HG02938 (cell line): ENCODE measurements around the gene NTRK3.
"Not testable (repeated sequence)": the region's sequence is repeated elsewhere in the genome, so short reads cannot be mapped to it uniquely, and the experiment has no call there.

Source experiments
- ATAC-seq: cut with Tn5 transposase; IDR thresholded peaks from one replicate; pipeline ENCODE4 v1.9.1; 2021; ENCODE audit warnings: mild to moderate bottlenecking, moderate library complexity; ENCODE audit not compliant: unreplicated experiment

NTRK3 gene

DNA sequence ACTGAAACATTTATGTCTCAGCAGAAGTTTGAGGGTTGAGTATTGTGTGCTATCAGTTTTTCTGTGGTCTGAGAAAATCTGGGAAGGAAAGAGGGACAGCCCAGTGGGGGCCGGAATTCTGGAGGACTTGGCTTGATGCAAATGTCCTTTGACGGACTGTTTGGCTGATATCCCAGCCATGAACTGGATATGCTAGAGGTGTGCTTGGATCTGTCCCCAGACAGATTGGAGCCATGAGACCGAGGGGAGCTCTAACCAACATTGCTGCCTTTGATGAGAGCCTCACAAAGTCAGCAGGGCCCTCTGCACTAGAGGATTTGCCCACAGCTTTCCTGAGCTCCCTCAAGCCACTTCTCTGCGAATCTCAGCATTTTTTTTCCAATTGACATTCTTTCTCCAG lies 405.6 kb downstream of the NTRK3 start:
- ATAC-seq = no peak

DNA sequence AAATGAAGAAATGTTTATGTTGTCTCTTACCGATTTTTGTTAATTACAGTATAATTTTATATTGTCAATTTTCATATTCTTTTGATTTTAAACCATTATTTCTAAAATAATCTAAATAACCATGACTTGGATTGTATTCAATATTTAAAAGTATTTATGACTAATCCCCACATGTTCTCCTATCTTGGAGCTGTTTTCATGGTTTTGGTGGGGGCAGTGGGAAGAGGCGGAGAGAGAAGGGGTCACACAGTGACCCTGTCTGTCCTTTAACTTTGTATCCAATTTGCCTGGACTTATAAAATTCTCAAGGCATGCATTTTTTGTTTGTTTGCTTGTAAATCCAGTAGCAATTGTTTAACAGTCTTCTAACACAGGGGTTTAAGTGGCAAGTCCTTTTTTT lies 407.4 kb downstream of the NTRK3 start:
- ATAC-seq = no peak

DNA sequence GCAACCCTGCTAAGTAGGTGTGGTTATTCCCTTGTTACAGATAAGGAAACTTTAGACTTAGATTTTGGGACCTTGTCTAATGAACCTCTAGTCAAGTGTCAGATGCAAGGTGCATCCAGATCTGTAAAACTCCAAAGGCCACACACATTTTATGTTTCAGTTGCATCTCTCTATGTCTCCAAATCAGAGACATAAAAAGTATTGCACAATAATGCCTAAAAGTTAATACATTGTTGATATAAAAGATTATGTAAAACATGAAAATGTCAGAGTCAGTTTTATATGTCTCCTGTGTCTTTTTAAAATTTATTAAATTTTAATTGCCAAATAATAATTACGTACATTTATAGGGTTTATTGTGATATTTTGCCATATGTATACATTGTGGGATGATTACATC lies 408.5 kb downstream of the NTRK3 start:
- no peak for ATAC-seq

DNA sequence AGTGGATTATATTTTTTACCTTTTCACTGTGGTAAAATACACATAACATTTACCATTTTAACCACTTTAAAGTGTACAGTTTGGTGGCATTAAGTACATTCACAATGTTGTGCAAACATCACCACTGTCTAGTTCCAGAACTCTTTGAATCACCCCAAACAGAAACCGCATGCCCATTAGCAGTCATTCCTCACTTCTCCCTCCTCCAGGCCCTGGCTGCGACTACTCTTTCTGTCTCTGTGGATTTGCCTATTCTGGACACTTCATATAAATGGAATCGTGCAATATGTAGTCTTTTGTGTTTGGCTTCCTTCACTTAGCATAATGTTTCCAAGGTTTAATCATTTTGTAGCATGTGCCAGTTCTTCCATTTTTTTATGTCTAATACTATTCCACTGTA lies 409.8 kb downstream of the NTRK3 start:
- ATAC-seq = no peak

DNA sequence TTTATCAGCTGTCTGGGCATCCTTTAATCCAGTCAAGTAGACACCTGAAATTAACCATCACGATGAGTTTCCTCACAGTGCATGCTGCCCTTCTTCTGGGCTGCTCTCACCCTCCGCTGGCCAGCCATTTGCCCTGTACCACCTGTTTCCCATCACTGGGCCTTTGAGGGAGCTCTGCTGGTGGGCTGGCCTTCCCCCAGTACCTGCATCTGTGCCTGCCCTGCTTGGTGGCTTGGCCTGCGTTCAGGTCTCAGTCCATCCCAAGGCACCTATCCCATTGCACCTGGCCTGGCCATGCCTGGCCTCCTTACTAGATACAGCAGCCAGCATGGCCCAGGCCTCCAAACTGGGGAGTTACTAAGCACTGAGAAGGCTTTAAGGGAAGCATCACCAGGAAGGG lies 413.2 kb downstream of the NTRK3 start:
- no peak for ATAC-seq

DNA sequence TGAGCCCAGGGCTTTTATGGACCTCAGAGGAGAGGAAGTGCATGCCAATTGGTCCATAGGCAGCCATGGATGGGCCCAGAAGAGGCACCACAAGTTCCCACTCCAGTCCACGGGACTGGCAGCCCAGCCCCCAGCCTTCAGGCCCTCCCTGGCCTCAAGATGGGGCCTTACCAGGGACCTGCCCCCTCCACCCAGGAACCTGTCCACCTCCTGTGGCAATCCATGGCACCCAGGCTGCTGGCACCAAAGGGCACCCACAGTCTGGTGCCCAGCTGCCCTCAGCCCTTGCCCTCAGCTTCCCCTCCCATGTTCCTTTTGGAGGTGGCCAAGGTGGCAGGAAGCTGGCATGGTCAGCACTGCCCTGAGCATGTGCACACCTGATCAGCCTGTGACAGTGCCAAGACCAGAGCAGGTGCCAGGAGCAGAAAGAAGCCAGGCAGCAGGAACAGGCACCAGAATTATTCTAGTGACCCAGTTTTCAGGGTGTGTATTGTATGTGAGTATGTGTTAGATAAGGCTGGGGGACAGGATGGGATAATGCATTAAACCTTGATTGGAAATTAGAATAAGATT lies 415.0 kb downstream of the NTRK3 start:
- no peak for ATAC-seq

DNA sequence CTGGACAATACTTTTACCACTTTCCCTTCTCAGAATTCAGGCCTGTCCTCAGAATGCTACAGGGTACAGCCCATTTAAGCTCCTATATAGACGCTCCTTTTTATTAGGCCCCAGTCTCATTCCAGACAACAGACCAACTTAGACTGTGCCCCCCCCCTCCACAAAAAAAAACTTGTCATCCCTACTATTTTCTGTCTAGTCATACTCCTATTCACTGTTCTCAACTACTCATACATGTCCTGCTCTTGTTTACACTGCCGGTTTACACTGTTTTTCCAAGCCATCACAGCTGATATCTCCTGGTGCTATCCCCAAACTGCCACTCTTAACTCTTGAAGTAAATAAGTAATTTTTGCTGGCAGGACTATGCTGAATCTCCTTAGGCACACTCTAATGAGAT lies 420.7 kb downstream of the NTRK3 start:
- not testable (repeated sequence) for ATAC-seq

DNA sequence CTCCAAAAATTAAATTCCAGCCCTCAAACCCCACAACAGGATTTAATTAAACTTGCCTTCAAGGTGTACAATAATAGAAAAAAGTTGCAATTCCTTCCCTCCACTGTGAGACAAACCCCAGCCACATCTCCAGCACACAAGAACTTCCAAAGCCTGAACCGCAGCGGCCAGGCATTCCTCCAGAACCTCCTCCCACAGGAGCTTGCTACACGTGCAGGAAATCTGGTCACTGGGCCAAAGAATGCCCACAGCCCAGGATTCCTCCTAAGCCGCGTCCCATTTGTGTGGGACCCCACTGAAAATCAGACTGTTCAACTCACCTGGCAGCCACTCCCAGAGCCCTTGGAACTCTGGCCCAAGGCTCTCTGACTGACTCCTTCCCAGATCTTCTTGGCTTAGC lies 423.2 kb downstream of the NTRK3 start:
- ATAC-seq = not testable (repeated sequence)

DNA sequence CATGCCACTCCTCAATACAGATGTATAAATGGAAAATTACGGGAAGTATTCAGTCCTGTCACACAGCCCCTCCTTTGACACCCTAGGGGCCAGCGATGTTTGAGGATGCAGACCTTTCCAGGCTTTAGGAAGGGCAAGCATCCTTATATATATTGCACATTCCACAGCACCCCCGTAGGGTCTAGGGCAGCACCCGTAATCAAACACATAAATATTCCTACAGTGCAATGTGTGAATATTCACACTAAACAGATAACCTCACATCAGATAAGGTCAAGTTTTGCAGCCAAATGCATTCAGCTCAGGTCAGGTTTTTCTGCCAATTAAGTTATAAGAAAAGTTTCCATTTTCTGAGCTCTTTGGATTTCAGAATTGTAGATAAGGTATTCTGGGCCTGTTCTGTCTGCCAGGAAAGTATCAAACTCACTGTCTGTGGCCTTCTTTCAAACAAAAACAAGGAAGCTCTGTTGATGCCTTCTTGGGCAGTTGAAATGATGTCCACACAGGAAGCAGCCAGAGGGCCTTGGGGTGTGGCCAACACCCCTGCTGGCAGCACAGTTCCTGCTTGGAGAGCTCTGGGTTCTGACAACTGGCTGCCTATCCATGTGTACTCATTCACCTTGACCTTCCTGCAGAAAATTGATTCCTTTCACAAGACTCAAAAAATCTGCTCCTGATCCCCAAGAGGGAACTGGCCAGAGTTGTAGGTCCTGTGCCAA lies 427.0 kb downstream of the NTRK3 start:
- ATAC-seq = no peak

DNA sequence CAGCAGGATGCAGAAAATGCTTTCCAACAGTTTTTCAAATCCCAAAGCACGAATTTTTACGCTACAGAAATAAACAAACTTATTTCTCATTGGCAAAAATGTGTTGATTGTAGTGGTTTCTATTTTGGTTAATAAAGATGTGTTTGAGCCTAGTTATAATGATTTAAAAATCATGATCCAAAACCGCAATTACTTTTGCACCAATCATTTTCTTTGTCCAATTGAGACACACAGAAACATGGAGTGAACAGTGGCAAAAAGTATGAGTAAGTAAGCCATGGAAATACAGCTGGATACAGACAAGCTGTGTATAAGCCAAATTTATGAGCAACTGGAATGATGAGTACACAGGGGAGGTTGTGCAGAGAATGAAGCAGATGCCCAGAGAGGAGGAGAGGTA lies 427.9 kb downstream of the NTRK3 start:
- no peak for ATAC-seq

DNA sequence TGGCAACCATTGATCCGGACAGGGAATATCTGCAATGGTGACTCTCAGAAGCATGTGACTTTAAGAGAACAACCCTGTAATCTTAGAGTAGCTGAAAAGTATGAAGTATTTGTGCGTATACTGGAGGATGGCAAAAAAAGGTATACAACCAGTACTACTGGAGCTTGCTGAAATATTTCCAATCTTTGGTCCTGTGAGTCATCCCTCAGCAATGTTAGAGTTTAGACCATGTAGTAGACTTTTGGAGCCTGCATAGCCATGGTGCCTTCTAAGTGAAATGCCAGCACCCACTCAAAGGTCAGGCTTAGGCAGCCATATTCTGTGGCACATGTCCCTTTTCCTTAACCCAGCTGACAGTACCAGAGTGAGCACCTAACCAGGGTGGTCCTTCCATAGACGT lies 429.4 kb downstream of the NTRK3 start:
- ATAC-seq = no peak

DNA sequence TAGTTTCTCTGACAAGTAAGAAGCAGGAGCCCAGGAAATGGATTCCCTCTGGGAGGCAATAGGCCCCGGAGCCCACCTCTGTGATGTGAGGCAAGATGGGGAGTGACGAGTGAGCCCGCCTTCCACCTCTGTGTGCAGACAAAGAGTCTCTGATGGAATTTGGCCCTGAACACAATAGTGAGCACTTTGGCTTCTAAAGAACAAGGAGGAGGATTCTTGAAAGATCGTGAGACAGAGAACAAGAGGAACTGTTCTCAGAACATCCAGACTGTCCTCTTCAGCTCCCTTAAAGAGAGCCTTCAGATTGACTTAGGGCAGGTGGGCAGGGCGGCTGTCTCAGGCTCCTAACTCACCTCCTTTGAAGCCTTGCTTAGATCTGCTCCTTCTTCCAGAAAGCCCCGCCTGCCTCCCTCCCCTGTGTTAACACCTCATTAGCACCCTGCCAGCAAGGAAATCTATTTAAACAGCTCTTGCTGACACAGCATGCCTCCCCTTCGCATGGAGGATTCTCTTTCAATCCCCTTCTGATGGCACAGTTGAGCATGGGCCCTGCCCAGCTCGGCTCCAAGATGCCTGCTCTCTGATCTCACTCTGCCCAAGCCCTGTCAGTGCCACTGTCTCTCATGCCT lies 430.3 kb downstream of the NTRK3 start:
- no peak for ATAC-seq

DNA sequence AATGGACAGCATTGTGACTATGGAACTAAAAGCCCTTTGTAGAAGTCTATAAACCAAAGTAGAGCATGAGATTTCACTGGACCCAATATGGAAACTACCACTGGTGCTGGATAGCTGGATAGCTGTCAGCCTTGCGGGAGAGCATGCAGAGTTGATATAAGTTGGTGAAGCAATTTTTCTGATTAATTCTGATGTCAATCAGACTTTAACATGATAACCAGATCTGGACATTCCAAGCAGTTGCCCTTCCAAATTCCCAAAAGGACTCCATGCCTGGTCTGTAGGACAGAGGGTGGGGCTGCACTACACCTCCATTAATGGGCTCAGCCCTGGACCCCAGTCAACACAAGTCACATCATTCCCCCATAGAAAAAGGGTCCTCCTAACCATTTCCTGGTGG lies 437.8 kb downstream of the NTRK3 start:
- no peak for ATAC-seq

DNA sequence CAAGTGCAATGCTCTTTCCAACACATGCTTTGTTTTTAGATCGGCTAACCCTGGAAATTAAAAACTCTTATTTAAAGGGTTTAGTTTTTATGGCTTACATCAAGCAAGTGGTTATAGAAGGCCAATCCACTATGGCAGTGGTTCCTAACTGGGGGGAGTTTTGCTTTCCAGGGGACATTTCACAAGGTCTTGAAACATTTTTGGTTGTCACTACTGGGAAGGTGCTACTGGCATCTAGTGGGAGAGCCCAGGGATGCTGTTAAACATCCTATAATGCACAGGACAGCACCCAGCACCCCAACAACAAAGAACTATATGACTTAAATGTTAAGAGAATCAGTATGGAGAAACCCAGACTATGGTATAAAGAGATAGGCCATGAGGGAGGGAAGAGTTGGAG lies 439.0 kb downstream of the NTRK3 start:
- ATAC-seq = no peak

DNA sequence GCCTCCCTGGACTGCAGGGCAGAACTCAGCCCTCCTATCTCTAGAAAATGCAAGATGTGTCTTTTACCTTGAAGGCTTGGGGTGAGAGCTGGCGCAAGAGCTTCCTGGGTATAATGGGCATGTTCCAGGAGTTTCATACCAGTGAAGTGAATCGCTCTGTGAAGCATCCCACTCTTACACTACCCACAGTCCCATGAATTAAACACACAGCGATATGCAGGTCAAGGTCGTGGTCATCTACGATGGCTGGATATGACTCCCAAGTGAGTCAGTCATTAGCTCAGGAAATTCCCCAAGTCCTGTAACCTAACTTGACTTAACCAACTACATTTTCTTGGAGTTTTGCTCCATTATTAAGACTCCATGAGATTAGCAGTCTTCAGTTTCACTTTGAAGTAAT lies 439.7 kb downstream of the NTRK3 start:
- ATAC-seq = no peak

DNA sequence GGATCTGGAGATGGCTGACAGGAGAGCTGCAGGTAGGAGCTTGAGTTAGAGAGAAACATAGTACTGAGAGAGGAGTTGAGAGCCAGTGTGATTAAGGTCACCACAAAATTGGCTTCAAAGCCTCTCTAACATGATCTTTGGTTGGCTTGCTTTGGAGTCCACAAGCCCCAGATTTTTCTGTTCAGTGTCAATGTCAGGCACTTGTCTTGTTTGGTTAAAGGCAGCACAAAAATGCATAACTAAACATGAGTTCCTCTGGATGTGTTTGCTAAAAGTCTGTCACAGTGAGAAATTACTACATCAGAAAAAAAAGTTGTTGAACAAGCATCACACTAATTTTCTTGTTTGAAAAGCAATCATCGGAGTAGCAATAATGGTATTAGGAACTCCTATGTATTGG lies 440.5 kb downstream of the NTRK3 start:
- ATAC-seq = no peak
